Transverse colon (tissue), 4 donors: Measurements from ENCODE around the gene MGMT.

Experiments
- CTCF ChIP-seq, 5 experiments: fragments of 200-600 bp in 3 of 5; fragments of 450-650 bp in 2 of 5; sonication (generic) in 3 of 5; IDR thresholded peaks; 1 replicate in 2 of 5; 2 replicates in 3 of 5; pipeline ENCODE4 v1.5.1; 2016 to 2017; ENCODE audit warnings: antibody characterized with exemption in 5 of 5, inconsistent platforms in 3 of 5, mild to moderate bottlenecking in 2 of 5, moderate library complexity in 1 of 5
- EP300 ChIP-seq: sonication (generic); formaldehyde crosslinking; IDR thresholded peaks from one replicate; pipeline ENCODE4 v1.6.1; 2017; ENCODE audit warnings: antibody characterized with exemption, low read depth
- POLR2A ChIP-seq: fragments of 450-650 bp; IDR thresholded peaks from one replicate; pipeline ENCODE4 v1.6.1; 2016; ENCODE audit warnings: antibody characterized with exemption, mild to moderate bottlenecking, moderate library complexity
- POLR2AphosphoS5 ChIP-seq, 3 donors: sonication (generic); formaldehyde crosslinking; IDR thresholded peaks; one replicate each; pipeline ENCODE4 v1.6.1; 2016; ENCODE audit warnings: antibody characterized with exemption in 3 of 3

GRCh38 chr10:129449893-129450292, 17.1 kb upstream of the MGMT start:
- no peak for TF ChIP-seq EP300
- no peak for TF ChIP-seq CTCF (IDR thresholded peaks at IDR 0.05)
- no peak for TF ChIP-seq POLR2A
- no peak for TF ChIP-seq POLR2AphosphoS5 (IDR thresholded peaks at IDR 0.05)
